ENCODE data around the gene RSPRY1.

The RSPRY1 gene

GRCh38 chr16:57152096-57153093 lies 33.7 kb upstream of the RSPRY1 start:
- DNase-seq (ENCODE audit: low read depth) = no peak

GRCh38 chr16:57153841-57154240 lies 32.3 kb upstream of the RSPRY1 start:
- no peak for DNase-seq (ENCODE audit: low read depth)

GRCh38 chr16:57155702-57156350 lies 30.3 kb upstream of the RSPRY1 start:
- no peak for DNase-seq (ENCODE audit: low read depth)

- DNase-seq (ENCODE audit: low read depth) = no peak
Observed at GRCh38 chr16:57156351-57156703, 29.8 kb upstream of the RSPRY1 start.

- no peak for DNase-seq (ENCODE audit: low read depth)
Observed at GRCh38 chr16:57157533-57157932, 28.6 kb upstream of the RSPRY1 start.

- no peak for DNase-seq (ENCODE audit: low read depth)
Observed at GRCh38 chr16:57159447-57159846, 26.7 kb upstream of the RSPRY1 start.

- no peak for DNase-seq (ENCODE audit: low read depth)
Observed at GRCh38 chr16:57163842-57164241, 22.3 kb upstream of the RSPRY1 start.

GRCh38 chr16:57165483-57165882 lies 20.6 kb upstream of the RSPRY1 start:
- DNase-seq (ENCODE audit: low read depth) = no peak

GRCh38 chr16:57165938-57166337 lies 20.2 kb upstream of the RSPRY1 start:
- DNase-seq (ENCODE audit: low read depth) = no peak

GRCh38 chr16:57166451-57166850 lies 19.7 kb upstream of the RSPRY1 start:
- no peak for DNase-seq (ENCODE audit: low read depth)

- no peak for DNase-seq (ENCODE audit: low read depth)
Observed at GRCh38 chr16:57166951-57167350, 19.2 kb upstream of the RSPRY1 start.

- no peak for DNase-seq (ENCODE audit: low read depth)
Observed at GRCh38 chr16:57167538-57167937, 18.6 kb upstream of the RSPRY1 start.

- no peak for DNase-seq (ENCODE audit: low read depth)
Observed at GRCh38 chr16:57167953-57168352, 18.2 kb upstream of the RSPRY1 start.

GRCh38 chr16:57169327-57169726 lies 16.8 kb upstream of the RSPRY1 start:
- DNase-seq (ENCODE audit: low read depth) = no peak

- DNase-seq (ENCODE audit: low read depth) = no peak
Observed at GRCh38 chr16:57172721-57173290, 13.3 kb upstream of the RSPRY1 start.

GRCh38 chr16:57175896-57176295 lies 10.2 kb upstream of the RSPRY1 start:
- DNase-seq (ENCODE audit: low read depth) = no peak

GRCh38 chr16:57178196-57178595 lies 7.9 kb upstream of the RSPRY1 start:
- DNase-seq (ENCODE audit: low read depth) = no peak

GRCh38 chr16:57178793-57179212 lies 7.3 kb upstream of the RSPRY1 start:
- DNase-seq (ENCODE audit: low read depth) = no peak

- DNase-seq (ENCODE audit: low read depth) = no peak
Observed at GRCh38 chr16:57179215-57179828, 6.8 kb upstream of the RSPRY1 start.

- DNase-seq (ENCODE audit: low read depth) = no peak
Observed at GRCh38 chr16:57184113-57184512, 2.0 kb upstream of the RSPRY1 start.

- DNase-seq (ENCODE audit: low read depth) = no peak
Observed at GRCh38 chr16:57184887-57185445, 1.2 kb upstream of the RSPRY1 start.

GRCh38 chr16:57185446-57185944 lies 634 bp upstream of the RSPRY1 start:
- no peak for DNase-seq (ENCODE audit: low read depth)
